Hepatocyte (in vitro differentiated cells): ENCODE results near the gene ITSN1.

Source experiments
- EZH2 ChIP-seq: fragments of 200-600 bp; sonication (generic); IDR thresholded peaks from 2 replicates; pipeline ENCODE4 v1.6.1; 2016; ENCODE audit warnings: antibody characterized with exemption, mild to moderate bottlenecking, borderline replicate concordance
- EZH2phosphoT487 ChIP-seq: fragments of 200-600 bp; sonication (generic); IDR thresholded peaks from one replicate; pipeline ENCODE4 v1.6.1; 2018; ENCODE audit warnings: antibody characterized with exemption, mild to moderate bottlenecking, low read depth, moderate library complexity; ENCODE audit not compliant: unreplicated experiment, severe bottlenecking
- TF ChIP-seq, protein P1 (sequence below): fragments of 200-600 bp; sonication (generic); IDR thresholded peaks from 2 replicates; pipeline ENCODE4 v1.5.1; 2016; ENCODE audit warnings: antibody characterized with exemption, mild to moderate bottlenecking; ENCODE audit not compliant: poor library complexity

DNA sequence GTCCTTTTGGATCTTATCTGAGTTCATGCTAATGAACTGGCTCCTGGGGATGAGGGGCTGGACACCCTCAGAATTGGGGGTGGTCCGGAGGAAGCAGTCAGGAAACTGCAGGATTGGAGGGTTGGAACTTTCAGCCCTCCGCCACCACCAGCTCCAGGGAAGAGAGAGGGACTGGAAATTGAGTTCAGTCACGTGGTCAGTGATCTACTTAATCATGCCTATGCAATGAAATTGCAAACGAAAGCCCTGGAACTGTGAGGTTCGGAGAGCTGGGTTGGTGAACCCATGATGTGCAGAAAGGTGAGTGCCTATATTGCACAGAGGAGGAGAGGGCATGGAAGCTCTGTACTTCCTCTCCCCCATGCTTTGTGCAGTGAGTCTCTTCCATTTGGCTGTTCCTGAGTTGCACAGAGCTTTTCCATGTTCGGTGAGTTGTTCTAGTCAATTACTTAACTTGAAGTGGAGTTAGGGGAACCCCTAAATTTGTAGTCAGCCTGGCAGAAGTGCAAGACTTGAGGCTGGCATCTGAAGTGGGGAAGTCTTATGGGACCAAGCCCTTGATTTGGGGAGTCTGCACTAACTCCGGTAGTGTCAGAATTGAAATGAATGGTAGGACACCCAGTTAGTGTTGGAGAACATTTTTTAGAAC is 16.7 kb downstream of the ITSN1 start:
- TF ChIP-seq, protein P1, sequence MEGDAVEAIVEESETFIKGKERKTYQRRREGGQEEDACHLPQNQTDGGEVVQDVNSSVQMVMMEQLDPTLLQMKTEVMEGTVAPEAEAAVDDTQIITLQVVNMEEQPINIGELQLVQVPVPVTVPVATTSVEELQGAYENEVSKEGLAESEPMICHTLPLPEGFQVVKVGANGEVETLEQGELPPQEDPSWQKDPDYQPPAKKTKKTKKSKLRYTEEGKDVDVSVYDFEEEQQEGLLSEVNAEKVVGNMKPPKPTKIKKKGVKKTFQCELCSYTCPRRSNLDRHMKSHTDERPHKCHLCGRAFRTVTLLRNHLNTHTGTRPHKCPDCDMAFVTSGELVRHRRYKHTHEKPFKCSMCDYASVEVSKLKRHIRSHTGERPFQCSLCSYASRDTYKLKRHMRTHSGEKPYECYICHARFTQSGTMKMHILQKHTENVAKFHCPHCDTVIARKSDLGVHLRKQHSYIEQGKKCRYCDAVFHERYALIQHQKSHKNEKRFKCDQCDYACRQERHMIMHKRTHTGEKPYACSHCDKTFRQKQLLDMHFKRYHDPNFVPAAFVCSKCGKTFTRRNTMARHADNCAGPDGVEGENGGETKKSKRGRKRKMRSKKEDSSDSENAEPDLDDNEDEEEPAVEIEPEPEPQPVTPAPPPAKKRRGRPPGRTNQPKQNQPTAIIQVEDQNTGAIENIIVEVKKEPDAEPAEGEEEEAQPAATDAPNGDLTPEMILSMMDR = no peak
- no peak for TF ChIP-seq EZH2
- TF ChIP-seq EZH2phosphoT487 = no peak
